Urothelium cell line (cell line): ENCODE data around the gene TIMP2.
"Not testable (repeated sequence)": the region's sequence is repeated elsewhere in the genome, so short reads cannot be mapped to it uniquely, and the experiment has no call there.

Source experiments
- DNase-seq: peaks from one replicate; pipeline ENCODE4 v3.0.0; 2011; ENCODE audit warnings: low spot score, mixed read lengths
- FAIRE-seq: peaks from 2 replicates; lab custom pipeline; 2011; peaks lifted over from hg19 to GRCh38; lab: Jason Lieb, UNC

TIMP2 gene

GRCh38 chr17:78873519-78874340, 51.5 kb downstream of the TIMP2 start:
- FAIRE-seq (peak; percentile 85), DNase-seq (peak; percentile 67)

- peak; percentile 63 for FAIRE-seq
- DNase-seq: no peak
Measured at GRCh38 chr17:78872486-78872885, 52.7 kb downstream of the TIMP2 start.

- FAIRE-seq: no peak
- no peak for DNase-seq
Measured at GRCh38 chr17:78870621-78871020, 54.6 kb downstream of the TIMP2 start.

GRCh38 chr17:78868391-78868790, 56.8 kb downstream of the TIMP2 start:
- no peak for DNase-seq
- FAIRE-seq: no peak

- not testable (repeated sequence) for DNase-seq, FAIRE-seq
Measured at GRCh38 chr17:78867046-78867445, 58.1 kb downstream of the TIMP2 start.

- FAIRE-seq: no peak
- peak; percentile 78 for DNase-seq
Measured at GRCh38 chr17:78865682-78866390, 59.4 kb downstream of the TIMP2 start.

- FAIRE-seq: no peak
- no peak for DNase-seq
Measured at GRCh38 chr17:78864117-78864516, 61.1 kb downstream of the TIMP2 start.

GRCh38 chr17:78862073-78863023, 62.8 kb downstream of the TIMP2 start:
- DNase-seq (peak; percentile 94), FAIRE-seq (peak; percentile 88)

GRCh38 chr17:78861229-78861628, 64.0 kb downstream of the TIMP2 start:
- FAIRE-seq: no peak
- no peak for DNase-seq

GRCh38 chr17:78859051-78859450, 66.1 kb downstream of the TIMP2 start:
- no peak for FAIRE-seq
- no peak for DNase-seq

- DNase-seq (no peak), FAIRE-seq (no peak)
Measured at GRCh38 chr17:78857266-78857665, 67.9 kb downstream of the TIMP2 start.

GRCh38 chr17:78855561-78856165, 69.5 kb downstream of the TIMP2 start:
- DNase-seq: no peak

GRCh38 chr17:78854508-78854907, 70.7 kb downstream of the TIMP2 start:
- DNase-seq (no peak), FAIRE-seq (no peak)

More at GRCh38 chr17:78855561-78856165, 69.5 kb downstream of the TIMP2 start:
- no peak for FAIRE-seq

- DNase-seq (no peak), FAIRE-seq (no peak)
Measured at GRCh38 chr17:78853926-78854394, 71.2 kb downstream of the TIMP2 start.

- DNase-seq (no peak), FAIRE-seq (no peak)
Measured at GRCh38 chr17:78852709-78853121, 72.5 kb downstream of the TIMP2 start.

GRCh38 chr17:78849026-78849425, 76.2 kb downstream of the TIMP2 start:
- DNase-seq: no peak
- no peak for FAIRE-seq

GRCh38 chr17:78847052-78847451, 78.1 kb downstream of the TIMP2 start:
- no peak for DNase-seq
- FAIRE-seq: no peak

- DNase-seq: no peak
- peak; percentile 17 for FAIRE-seq
Measured at GRCh38 chr17:78844301-78845005, 80.7 kb downstream of the TIMP2 start.

- FAIRE-seq (no peak), DNase-seq (peak; percentile 64)
Measured at GRCh38 chr17:78842881-78843565, 82.2 kb downstream of the TIMP2 start.
